ENCODE results near the gene NCKAP5.

Gene NCKAP5

DNA sequence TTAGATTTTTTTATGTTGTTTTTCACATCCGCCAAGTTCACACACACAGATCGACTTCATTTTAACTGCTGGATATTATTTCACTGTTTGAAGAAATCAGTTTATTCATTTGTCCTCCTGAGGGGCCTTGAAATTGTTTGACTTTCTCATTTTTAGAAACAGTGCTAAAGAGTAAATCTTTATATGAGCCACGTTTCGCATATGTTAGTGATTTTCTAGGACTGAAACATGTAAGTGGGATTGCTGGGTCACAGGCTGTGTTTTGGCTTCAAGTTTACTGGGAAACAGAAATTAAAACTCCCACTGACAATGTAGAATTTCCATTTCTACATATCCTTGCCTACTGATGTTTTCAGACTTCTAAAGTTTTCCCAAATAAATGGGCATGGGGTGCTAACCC, 363.8 kb downstream of the NCKAP5 start:
- no peak for DNase-seq (ENCODE audit: low read depth)

DNA sequence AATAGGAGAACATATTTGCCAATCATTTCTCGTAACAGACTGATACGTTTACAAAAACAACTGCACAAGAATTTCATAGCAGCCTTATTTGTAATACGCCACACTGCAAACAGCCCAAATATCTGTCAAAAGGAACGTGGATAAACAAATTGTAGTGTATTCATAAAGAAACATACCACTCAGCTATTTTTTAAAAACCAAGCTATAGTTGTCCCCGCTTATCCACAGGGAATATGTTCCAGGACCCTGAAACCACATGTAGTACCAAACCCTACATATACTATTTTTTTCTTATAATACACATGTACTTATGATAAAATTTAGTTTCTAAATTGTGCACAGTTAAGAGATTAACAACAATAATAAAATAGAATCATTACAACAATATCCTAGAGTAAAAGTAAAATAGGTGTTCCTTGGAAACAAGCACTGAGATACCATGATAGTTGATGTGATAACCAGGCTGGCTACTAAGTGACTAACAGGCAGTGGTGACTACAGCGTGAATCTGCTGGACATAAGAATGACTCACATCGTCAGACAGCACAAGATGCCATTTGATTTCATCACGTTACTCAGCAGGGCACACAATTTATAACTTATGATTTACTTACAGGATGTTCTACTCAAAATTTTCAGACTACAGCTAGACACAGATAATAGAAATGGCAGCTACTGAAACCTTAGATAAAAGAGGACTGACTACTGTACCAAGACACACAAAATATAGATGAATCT, 367.4 kb downstream of the NCKAP5 start:
- DNase-seq (ENCODE audit: low read depth) = no peak

DNA sequence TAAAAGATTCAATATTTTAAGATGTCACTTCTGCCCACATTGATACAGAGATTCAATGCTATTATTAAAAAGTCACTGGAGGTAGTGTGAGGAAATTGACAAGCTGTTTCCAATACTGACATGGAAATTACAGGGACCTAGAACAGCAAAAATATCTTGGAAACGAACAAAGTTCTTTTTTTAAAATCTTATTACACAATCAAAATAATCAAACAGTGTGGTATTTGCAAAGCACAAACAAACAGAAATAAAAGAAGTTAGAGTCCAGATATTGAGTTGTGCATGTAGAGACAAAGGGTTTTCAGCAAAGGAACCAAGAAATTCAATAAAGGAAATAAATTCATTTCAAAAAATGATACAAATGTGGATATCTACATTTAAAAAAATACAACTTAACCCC, 369.6 kb downstream of the NCKAP5 start:
- DNase-seq (ENCODE audit: low read depth) = no peak

DNA sequence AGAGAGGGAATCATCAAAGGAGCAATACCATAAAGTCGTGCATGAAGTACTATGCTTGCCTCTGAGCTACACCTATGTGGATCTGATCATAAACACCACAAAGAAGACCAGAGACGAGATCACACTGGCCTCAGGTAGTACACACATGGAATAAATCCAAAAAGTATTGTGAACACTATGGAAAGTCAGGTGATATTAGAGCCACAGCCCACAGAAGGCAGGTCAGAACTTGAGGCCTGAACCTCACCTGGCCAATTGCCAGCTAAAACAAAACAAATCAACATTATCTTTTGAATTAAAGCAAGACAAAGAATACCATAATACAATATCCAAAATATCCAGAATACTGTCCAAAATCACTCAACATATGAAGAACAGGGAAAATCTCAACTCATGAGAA, 371.1 kb downstream of the NCKAP5 start:
- DNase-seq (ENCODE audit: low read depth) = no peak

DNA sequence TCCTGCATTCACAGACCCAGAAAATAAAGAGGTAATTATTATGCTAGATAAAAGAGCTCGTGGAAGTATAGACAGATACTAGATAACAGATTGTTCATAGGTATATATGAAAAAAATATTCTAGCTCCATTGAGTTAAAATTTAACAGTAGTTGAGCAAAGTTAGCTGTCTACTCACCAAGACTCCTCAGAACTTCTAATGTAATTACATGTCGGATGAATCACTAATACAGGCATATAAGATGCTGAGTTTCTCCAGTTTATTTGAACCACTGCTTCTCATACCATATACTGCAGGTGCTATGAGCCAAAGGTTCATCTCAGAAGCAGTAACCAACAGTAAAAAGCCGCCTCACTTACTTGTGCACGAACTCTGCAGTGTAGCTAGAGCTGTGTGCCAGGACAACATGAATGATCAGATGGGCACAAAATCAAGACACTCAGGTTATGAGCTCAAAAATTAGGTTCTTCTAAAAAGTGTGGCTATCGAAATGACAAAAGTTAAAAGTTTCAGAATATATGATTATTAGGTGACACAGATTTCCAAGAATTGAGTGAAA, 373.4 kb downstream of the NCKAP5 start:
- DNase-seq (ENCODE audit: low read depth) = no peak

DNA sequence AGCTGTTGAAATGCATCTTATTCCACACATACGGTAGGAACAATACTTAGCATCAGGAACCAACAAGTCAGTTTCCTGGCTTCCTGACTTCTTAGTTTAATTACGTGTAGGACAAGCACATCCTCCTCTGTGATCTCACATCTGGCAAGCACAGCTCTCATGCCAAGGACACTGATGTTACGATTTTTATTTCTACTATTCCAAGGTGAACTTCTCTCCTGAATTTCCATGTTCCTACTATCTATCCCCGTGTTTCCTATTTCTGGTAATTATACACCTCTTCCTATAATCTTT, 374.0 kb downstream of the NCKAP5 start:
- DNase-seq (ENCODE audit: low read depth) = no peak

DNA sequence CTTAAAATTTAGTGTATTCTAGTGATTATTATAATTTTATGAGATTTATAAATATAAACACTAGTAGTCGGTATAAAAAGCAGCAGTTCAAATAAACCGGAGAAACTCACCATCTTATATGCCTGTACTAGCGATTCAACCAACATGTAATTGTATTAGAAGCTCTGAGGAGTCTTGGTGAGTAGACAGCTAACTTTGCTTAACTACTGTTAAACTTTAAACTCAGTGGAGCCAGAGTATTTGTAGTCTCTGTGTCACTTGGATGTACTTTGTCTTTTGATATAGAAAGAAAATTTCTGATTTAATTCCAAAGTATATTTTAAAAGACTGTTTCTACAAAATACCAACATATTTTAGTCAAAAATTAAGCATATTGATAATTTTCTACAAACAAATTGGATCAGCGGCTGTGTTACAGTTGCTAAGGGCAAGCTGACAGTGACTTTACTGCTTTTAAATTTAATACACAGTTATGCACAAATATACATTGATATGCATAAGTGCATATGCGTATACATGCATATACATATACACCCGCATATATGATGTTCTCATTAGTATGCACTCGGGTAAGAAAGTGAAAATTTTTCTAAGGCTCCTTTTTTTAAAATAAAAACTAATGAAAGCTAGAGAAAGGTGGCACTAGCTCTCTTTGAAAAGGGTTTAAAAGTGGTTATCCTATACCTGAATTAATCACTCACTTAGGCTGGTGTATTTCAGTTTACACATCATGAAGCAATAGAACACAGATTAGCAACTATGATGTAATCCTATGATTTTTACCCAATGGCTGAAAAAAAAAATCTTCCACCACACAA, 374.5 kb downstream of the NCKAP5 start:
- DNase-seq (ENCODE audit: low read depth) = no peak

DNA sequence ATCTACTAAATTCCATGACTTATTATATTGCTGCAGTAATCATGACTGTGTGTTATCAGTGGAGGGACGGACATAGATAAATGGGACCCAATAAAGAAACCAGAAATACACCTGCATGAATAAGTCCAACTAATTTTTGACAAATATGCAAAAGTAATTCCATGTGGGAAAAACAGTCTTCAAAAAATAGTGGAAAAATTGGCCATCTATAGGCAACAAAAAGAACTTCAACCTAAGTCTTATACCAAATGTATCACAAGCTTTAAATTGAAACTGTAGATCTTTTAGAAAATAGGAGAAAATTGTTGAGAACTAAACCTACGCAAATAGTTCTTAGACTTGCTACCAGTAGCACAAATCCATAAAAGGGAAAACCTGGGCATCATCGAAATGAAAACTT, 376.2 kb downstream of the NCKAP5 start:
- DNase-seq (ENCODE audit: low read depth) = no peak

DNA sequence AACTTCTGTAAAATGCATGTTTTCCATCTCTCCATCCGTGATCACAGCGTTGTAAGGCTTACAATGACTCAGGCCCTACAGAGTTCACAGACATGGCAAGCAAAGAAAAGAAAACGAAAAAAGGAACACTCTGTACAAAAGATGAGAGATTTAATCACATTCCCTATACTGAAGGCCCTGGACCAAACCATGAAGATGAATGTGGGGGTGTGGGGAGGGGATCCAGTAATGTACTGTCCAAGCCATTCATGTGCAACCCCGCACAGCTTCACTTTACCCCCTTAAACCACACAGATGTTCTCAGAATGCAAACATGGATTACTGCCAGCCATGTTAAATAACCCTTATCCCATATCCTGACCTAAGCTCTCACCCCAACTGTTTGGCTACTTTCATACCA, 391.1 kb downstream of the NCKAP5 start:
- no peak for DNase-seq (ENCODE audit: low read depth)

DNA sequence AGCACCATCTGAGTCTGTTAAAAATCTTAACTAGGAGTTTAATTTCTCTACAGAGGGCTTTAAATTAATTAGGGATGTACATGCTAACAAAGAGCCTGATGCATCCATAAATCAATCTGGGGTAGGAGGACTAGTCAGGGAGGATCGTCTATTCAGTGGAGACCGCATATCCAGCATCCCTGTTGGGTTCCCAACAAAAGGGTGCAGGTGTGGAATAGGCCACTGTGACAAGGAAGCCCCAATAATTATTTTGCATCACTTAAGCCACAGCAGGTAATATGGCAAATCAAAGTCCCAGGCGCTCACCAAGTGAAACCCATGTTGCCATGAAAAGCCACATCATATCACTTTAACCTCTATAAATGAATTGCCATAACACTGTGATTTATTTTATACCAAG, 392.3 kb downstream of the NCKAP5 start:
- no peak for DNase-seq (ENCODE audit: low read depth)

DNA sequence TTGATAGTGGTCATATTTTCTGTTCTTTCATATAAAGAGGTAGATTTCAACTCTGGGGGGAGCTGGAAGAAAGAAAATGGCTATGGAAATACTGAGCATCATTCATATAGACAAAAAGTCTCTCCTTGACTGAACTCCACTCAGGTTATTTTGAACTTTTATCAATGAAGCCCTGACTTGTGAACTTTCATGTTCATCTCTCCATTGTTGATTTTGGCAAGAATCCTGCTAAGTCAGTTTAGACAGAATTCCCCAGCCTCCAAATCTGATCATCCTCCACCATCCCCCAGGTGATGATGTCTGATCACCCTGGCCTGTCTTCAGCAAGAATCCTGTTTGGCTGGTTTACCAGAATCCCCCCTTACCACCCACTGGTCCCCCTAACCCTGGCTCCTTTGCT, 395.0 kb downstream of the NCKAP5 start:
- no peak for DNase-seq (ENCODE audit: low read depth)

DNA sequence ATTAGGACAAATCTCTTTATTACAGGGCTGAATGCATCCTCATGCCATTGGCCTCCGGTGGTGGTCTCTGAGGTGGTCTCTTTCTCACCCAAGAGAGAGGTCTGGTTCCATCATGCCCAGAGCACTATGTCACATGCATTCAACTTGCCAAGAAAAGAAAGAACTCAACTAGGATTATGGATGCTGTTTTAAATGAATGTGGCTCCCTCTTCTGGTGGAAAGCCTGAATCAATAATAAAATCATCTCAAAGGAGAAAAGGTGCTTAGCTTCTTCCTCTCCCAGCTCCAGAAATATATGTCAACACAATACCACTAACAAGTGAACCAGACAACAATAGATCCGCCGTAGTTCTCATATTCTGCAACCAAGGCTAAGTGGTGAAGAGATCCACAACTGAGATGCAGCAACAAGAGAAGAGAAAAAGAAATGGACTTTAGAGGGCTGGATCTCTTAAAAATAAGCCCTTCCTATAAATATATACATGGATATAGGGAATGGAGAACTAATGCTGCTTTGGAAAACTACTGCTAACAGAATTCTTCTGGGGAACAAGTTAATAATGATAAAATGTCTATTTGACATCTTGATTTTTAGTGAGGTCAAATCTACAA, 396.8 kb downstream of the NCKAP5 start:
- no peak for DNase-seq (ENCODE audit: low read depth)

DNA sequence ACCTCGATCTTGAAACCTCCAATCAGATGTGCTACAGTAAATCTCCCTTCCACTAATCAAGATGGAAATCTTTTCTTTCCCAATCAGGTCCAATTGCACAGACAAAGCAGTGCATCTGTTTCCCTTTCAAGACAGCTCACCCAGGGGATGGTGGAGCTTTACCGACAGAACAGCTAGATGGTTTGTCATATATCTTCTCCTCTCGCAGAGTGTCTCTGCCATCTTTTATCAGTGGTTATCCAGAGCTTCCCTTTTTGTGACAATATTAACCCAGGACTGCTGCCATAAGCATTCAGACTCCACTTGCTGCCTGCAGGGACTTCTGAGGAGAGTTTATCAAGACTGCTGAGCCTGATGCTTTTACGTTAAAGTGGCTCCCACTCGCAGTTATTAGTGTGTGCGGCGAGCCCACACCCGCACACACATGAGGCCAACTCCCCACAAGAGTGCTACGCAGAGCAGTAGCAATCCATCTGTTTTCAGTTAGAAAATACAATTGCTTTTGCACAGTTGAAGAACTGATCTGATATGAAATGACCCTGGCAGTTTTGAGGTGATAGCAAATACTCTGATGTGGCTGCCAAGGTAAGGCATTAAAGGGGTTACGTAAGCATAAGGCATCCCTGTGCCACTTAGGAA, 398.9 kb downstream of the NCKAP5 start:
- DNase-seq (ENCODE audit: low read depth) = no peak

DNA sequence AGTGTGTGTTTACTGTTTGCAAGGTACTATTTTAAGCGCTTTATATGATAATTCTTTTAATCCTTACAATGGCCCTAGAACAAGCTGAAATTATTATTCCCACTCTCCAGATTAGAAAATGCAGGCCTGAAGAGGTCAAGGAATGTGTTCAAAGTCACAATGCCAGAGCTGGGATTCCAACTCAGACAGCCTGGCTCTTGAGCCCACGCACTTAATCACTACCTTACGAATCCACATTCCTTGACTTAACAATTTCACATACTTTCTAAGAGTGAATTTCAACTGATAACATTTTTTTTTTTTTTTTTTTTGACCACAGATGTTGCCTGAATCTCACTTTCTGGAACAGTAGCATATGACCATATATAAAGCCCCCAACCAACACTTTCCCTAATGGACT, 400.3 kb downstream of the NCKAP5 start:
- no peak for DNase-seq (ENCODE audit: low read depth)

DNA sequence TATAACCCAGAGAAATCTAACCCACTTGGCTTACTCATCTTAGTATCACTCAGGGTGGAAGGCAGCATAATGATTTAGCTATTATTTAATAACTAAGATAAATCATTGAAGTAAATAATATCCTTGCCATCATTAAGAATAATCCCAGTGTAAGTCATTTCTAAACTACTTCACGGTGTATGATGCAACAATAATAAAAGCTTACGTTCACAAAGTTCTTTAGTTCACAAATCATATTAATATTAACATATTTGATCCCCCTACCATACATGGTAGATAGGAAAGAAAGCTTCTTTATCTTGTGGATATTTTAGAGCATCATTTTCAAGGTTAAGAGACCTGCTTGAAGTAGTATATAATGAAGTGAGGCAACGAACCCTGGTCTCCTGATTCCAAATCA, 401.0 kb downstream of the NCKAP5 start:
- DNase-seq (ENCODE audit: low read depth) = no peak

DNA sequence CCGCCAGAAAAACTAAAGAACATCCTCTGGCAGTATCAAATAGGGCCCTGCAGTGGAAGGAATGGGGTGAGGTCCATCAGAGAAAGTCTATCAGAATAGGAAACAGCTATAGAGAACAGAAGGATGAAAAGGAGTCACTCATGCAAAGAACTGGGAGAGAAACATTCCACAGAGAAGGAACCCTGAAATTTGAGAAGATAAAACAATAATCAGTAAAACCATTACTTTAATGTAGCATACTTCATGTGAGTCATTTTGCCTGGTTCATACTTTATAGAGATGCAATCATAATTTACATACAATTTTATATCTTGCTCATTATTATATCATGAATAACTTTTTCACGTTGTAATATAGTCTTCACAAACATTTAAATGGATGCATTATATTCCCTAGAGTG, 402.2 kb downstream of the NCKAP5 start:
- no peak for DNase-seq (ENCODE audit: low read depth)

DNA sequence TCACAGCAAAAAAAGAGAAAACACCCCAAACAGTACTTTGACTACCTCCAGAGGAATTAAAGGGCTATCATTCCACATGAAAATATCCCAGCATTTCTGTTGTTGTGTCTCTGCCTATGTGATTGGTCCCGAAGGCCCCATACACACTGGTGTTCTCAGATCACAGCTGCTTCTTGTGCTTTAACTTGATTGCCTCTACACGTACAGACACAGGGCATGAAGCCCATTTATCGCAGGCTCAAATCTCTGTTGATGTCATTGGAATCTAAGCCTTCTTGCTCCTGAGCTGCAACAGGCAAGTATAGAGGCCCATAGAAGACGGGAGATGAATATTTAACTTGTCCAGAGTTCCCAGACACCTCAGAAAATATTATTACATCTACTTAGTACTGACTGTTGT, 405.2 kb downstream of the NCKAP5 start:
- no peak for DNase-seq (ENCODE audit: low read depth)

DNA sequence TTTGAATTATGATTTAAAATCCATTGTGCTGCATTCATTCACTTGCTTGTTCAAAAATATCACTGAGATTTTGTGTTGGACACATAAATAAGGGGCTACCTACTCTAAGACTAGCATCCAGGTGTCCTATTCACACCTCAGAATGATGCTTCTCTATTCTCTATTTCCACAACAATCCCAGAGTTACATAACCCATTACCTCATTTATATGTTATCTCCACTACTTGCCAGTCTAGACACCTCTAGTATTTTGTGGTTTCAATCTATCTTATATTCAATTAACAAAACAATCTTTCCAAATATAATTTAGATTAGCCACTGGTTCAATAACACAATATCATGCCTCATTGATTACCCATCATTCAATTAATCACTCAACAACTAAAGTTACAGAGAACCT, 409.8 kb downstream of the NCKAP5 start:
- no peak for DNase-seq (ENCODE audit: low read depth)

DNA sequence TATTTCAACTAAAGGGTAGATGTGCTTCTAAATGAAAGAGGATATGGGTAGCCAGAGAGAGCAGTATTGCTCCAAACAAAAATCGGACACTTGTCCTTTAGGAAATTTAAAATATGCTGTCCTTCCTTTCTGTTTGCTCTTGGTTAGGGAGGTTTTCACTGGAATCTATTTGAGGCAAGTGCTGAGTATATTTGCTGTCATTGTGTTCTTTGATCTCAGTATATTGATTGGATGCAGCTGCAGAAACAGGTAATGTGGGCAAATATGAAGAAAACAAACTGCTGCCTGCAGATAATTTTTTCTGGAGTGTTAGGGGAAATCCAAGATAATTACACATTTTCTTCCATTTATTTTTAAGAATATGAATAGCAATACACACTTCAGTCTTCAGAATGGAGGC, 410.2 kb downstream of the NCKAP5 start:
- no peak for DNase-seq (ENCODE audit: low read depth)

DNA sequence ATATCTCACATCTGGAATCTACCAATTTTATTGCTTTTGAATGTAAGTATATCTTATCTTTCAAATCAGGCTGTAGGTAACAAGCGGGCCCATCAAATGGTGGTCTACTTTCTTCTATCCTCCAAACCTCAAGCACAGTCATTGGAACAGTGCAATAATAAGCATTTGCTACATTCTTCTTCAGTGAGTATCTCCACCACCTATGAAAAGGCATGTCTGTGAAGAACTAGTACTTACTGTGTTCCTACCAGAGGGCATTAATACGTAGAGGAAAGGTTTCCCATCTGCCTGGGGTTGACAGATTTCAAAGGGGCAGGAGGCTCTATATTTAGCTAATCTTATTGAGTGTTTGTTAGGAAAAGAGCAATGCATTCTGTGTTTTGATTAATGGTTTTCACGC, 411.1 kb downstream of the NCKAP5 start:
- DNase-seq (ENCODE audit: low read depth) = no peak

DNA sequence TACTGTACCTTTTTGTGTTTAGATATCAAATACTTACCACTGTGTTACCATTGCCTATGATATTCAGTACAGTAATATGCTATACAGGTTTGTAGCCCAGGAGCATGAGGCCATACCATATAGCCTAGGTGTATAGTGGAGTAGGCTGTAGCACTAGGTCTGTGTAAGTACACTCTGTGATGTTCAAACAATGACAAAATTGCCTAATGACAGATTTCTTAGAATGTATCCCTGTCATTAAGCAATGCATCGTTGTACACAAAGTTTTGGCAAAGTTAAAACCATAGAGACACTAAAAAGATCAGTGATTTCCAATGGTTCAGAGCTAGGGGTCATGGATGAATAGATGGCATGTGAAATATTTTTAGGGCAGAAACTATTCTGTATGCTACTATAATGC, 415.5 kb downstream of the NCKAP5 start:
- DNase-seq (ENCODE audit: low read depth) = no peak

DNA sequence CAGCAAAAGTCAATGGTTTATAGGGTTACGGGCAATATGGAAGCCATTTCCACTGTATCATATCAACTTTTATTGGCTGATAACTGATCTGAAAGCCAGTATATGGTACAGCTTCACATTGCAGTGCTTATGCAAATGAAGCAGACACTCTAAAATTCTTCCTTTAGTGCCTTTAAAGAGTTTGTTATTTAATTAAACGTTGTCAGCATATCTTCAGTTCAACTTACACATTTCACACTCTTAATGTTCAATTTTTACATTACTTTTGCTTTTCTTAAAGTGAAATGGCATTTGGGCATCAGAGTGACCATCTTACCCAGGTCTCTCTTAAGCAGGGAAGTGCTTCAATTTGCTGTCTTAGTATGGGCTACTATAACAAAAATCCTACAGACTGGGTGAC, 420.1 kb downstream of the NCKAP5 start:
- no peak for DNase-seq (ENCODE audit: low read depth)

DNA sequence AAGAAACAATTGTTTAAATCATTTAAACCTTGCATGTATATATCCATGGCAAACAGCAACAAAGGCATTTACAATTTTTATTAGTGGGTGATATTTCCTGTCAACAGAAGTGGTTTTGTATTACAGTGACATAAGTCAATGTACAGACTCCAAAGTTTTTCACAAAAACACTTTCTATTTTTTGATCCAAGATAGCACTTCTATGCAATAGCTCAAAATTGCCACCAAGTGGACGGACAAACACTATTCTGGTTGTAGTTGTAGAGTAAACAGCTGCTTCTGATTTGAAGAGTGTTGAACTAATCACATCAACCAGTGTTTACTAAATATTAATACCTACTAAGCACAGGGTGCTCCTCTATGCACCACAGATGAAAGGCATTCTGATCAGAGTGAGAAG, 421.4 kb downstream of the NCKAP5 start:
- DNase-seq (ENCODE audit: low read depth) = no peak

Measured in CMK (cell line).